Stimulated activated CD4-positive, alpha-beta T cell treated with anti-CD3 and anti-CD28 coated beads, TNF-alpha, amount 100 ng/mL, for 24 hours (primary cell): Measurements from ENCODE around the gene STK16.
"Not testable (repeated sequence)": the region's sequence is repeated elsewhere in the genome, so short reads cannot be mapped to it uniquely, and the experiment has no call there.

ENCODE experiments used
- DNase-seq, 3 experiments: peaks; one replicate each; pipeline ENCODE4 v3.0.0-alpha.2; 2020; ENCODE audit warnings: low read depth in 3 of 3

The STK16 gene

GRCh38 chr2:219270055-219270372, 24.7 kb downstream of the STK16 start:
- DNase-seq = no peak

- no peak for DNase-seq
Observed at GRCh38 chr2:219271021-219271420, 25.7 kb downstream of the STK16 start.

GRCh38 chr2:219272356-219272755, 27.1 kb downstream of the STK16 start:
- no peak for DNase-seq

- no peak for DNase-seq
Observed at GRCh38 chr2:219272995-219273394, 27.7 kb downstream of the STK16 start.

- no peak for DNase-seq
Observed at GRCh38 chr2:219273937-219274336, 28.7 kb downstream of the STK16 start.

- no peak for DNase-seq
Observed at GRCh38 chr2:219274361-219274921, 29.2 kb downstream of the STK16 start.

GRCh38 chr2:219277703-219278654, 32.7 kb downstream of the STK16 start:
- peak; percentile 52 to 71 (median 64) for DNase-seq

GRCh38 chr2:219278655-219279150, 33.4 kb downstream of the STK16 start:
- DNase-seq = no peak

- DNase-seq = peak; percentile 97 to 99 (median 98)
Observed at GRCh38 chr2:219279151-219279915, 34.1 kb downstream of the STK16 start, which contains the start of gene DNAJB2. DNAJB2 (plus strand) TSS chr2:219279366; CDS start chr2:219279834, 468 bp downstream.

- no peak for DNase-seq
Observed at GRCh38 chr2:219279916-219280516, 34.7 kb downstream of the STK16 start.

- no peak for DNase-seq
Observed at GRCh38 chr2:219280651-219281050, 35.4 kb downstream of the STK16 start.

- DNase-seq = no peak
Observed at GRCh38 chr2:219281588-219281987, 36.3 kb downstream of the STK16 start.

GRCh38 chr2:219282375-219282774, 37.1 kb downstream of the STK16 start:
- DNase-seq = no peak

- DNase-seq = no peak
Observed at GRCh38 chr2:219282943-219283581, 37.8 kb downstream of the STK16 start.

GRCh38 chr2:219284501-219285372, 39.5 kb downstream of the STK16 start:
- DNase-seq = no peak

GRCh38 chr2:219285373-219285735, 40.1 kb downstream of the STK16 start:
- DNase-seq = no peak

GRCh38 chr2:219285894-219286425, 40.7 kb downstream of the STK16 start:
- DNase-seq = no peak

GRCh38 chr2:219286436-219287115, 41.3 kb downstream of the STK16 start:
- no peak for DNase-seq

GRCh38 chr2:219287116-219287440, 41.8 kb downstream of the STK16 start:
- DNase-seq = not testable (repeated sequence)
